Stimulated activated CD8-positive, alpha-beta memory T cell treated with anti-CD3 and anti-CD28 coated beads, Interleukin-12 subunit alpha, Interleukin-12 subunit beta, amount 100 ng/mL, for 24 hours (primary cell): ENCODE results near the gene CHAD.

Experiments
- DNase-seq: peaks from one replicate; pipeline ENCODE4 v3.0.0-alpha.2; 2020; ENCODE audit errors: extremely low read depth

The CHAD gene, protein sequence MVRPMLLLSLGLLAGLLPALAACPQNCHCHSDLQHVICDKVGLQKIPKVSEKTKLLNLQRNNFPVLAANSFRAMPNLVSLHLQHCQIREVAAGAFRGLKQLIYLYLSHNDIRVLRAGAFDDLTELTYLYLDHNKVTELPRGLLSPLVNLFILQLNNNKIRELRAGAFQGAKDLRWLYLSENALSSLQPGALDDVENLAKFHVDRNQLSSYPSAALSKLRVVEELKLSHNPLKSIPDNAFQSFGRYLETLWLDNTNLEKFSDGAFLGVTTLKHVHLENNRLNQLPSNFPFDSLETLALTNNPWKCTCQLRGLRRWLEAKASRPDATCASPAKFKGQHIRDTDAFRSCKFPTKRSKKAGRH

DNA sequence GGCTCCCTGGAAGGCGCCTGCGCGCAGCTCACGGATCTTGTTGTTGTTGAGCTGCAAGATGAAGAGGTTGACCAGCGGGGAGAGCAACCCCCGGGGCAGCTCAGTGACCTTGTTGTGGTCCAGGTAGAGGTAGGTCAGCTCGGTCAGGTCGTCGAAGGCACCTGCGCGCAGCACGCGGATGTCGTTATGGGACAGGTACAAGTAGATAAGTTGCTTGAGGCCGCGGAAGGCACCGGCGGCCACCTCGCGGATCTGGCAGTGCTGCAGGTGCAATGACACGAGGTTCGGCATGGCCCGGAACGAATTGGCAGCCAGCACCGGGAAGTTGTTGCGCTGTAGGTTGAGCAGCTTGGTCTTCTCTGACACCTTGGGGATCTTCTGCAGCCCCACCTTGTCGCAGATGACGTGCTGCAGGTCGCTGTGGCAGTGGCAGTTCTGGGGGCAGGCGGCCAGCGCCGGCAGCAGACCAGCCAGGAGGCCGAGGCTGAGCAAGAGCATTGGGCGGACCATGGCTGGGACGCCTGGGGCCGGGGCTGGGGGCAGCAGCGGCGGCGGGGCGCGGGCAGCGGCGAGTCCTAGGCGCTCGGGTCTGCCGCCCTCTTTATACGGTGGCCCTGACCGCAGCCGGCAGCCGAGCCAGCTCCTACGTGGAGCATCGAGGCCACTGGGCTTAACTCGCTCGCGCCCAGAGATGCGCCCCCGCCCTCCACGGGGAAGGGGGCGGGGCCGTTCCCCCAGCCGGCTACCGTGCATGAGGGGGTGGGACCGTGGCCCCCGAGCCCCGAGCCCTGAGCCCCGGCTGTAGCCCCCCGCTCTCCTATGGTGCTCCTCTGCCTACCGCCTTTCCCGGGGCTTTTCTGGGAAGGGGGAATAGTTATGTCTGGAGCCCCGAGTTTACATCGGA lies at the start of gene CHAD:
Gene CHAD (minus strand): TSS at position 577 of the 904 bp plus-strand sequence. CDS start 67 bp downstream, at position 510.
- no peak for DNase-seq

DNA sequence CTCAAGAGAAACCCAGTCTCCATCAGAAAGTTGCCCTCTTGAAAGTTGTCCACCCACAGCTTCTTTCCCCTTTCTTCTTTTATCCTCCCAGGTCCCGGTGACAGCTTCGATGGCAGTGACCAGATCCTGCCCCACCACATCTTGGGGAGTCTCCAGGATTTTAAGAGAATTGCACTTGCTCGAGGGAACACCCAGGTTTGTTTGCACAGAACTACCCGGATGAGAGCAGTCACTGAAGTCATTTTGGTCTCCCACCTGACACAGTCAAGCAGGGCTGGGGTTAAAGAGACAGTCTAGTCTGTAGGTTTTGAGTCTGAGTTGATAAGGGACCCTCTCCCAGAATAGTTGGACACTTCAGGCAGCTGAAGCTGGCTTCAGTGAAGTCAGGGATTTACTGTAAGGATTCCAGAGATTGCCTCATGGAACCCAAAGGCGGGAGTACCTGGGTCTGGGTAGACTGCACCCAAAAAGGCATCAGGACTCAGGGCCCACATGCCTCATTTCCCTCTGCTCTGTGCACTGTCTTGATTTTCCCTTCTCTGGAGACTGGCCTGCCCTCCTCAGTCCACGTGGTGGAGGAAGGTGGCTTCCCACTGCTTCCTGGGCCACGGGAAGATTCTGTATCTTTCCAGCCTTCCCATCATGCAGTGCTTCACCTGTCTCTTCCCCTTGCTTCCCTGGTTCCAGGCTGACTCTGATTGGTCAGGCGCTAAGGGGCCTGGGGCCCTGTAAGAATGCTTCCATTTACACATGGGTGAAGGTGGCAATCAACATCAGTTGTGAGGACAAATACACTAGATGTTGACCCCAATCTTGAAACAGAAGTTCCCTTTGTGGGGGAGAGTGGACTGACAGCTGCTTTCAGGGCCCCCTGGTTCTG lies 49.1 kb upstream of the CHAD start:
- no peak for DNase-seq

DNA sequence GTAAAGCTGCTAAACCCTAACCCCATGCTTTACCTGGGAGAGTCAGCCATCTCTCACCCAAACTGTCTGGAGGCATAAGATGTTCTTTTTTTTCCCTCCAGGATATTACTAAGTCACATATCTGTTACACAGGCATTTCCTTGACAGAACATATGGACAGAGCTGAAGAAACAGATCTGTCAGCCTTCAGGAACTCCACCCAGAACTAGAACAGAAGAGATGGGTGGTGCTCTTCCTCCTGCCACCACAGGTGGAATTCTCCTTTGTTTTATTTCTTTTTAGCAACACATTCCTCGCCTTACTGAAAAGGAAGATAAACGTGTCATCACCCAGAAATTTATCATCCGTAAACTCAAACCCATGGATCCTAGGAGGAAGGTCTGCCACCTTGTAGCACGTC lies 48.3 kb upstream of the CHAD start:
- DNase-seq: no peak

DNA sequence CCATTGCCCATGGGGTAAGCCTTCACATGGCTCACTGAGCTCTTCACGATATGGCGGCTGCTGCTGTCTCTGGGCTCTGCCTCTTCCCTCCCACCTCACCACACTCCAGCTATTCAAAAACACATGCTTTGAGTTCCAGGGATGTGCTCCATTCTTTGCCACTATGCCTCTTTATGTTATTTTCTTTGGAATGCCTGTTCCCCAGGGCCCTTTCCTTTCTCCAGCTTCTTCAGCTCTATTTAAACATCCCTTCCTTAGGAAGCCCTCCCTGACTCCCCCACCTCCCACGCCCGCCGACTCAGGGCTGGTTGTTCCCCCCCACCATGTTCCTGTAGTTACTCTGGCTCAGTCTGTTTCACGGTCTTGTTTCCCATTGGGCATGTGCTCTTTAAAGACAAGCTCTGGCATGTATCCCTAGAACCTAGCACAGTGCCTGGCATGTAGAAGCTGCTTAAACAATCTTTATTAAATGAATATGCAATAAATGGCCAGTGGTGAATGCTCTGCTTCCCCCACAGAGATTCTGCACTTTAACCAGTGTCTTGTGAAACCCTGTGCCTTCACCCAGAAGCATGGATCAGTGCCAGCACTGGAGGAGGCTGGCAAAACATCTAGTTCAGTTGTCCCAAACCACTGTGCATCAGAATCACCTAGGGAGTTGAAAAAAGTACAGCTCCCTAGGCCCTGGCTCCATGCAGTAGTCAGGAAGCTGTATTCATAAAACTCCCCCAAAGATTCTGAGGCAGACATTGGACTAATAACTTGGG lies 46.4 kb upstream of the CHAD start:
- DNase-seq: no peak

DNA sequence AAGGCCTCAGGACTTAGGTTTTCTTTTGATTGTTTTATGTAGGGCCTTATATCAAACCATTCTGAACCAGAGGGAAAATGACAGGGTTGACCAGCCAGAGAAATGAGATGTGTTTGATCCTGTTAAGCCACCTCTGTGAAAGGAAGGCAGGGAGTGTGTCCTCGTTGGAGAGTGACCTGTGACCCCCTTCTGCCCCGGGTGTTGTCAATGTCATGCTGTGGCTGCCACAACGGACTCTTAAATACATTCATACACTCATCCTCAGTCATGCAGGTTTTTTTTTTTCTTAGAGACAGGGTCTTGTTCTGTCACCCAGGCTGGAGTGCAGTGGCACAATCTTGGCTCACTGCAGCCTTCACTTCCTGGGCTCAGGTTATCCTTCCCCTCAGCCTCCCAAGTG lies 45.7 kb upstream of the CHAD start:
- DNase-seq: no peak

DNA sequence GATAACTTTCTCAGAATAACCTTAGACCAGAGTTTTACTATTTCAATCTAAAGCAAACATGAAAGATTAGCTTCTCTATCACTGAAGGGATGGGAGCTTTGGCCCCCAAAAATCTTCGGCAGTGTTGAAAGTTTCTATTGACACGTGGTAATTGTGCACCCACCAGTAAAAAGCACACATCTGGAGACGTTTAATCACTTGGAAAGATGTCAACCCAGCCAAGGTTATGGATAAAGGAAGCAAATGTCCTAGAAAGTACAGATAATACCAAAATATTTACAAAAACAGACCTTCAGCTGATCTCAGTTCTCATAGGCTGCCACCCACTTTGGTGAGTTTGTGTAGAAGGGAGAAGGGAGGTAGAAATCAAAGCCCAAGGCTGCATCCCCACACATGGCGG lies 44.8 kb upstream of the CHAD start:
- no peak for DNase-seq

DNA sequence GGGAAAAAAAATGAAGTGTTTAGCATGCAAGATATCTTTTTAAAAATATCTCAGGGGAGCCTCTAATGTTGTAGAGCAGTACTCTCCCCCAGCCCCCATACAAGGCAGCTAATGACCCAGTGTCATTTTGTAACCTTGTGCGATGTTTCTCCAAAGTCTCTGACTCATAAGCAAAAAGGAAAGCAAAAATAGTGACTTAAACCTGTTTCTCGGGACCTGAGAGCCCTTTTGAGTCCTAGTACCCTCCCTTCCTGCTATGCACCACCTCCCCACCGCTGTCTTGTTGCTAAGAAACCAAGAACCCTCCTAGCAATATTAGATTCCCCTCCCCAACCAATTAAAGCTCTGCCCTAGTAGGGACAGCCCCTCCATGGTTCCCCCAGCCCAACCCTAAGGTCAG lies 42.4 kb upstream of the CHAD start:
- DNase-seq: no peak

DNA sequence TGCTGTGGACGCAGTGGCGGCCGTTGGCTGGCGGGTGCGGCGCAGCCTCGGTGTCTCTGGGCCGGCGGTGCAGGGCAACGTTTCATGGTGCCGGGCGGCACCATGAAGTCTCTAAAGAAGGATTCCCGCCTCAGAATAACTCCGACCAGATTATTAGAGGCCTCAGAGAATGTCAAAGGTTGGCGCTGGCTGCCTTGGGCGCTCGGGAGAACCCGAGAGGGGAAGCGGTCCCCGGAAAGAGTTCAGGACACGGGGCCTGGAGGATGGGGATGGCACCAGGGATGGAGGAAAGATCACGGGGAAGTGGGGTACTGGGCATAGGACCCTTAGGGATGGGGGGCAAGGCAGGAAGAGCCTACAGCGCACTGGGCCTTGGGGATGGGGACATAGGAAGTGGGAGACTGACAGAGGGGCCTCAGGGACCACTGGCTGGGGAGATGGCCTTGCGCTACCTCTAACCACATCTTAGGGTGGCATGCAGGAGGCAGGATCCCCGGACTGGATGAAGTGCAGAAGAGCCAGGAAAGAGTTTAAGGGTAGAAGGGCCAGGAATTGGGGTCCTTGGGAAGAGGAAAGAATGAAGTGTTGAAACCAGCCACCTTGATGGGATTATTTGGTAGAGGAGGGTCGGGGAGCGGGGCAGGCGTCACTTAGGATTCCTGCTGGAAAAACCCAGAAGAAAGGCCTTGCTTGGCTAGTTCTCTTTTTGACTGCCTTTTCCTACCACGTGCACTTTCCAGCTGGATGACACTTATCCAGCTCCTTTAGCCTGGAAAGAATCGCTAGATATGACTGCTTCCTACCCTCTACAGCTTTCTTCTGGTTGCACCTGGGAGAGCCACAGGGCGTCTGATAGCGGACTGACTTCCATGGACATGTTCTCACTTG lies 40.1 kb upstream of the CHAD start:
- no peak for DNase-seq

DNA sequence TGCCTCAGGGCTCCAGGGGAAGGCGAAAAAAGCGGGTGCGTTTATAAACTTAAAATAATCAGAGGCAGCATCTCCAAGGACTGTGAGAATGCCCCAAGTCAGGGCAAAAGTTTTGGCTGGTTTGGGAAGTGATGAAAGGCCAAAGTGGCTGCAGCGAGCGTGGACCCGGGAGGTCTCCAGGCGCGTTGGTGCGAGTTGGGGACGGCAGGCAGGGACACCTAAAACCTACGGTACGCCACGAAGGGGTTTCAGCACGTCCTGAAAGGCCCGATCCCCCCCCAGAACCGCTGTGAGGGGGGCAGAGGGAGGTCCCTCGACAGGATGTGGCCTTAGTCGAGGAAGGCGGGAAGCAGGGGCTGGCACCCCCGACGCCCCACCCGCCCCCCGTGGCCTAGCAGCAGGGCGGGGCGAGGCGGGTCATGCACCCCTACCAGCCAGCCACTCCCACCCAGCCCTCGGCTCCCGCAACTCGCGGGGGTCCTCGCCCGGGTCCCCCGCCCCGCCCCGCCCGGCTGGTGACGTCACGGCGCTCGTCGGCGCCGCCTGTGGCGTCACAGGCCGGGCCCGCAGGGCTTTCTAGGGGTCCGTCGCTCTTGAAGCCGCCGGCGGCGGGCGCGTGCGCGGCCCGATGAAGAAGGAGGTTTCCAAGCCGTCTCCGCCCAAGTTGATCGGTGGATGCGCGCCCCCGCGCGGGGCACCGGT lies 39.3 kb upstream of the CHAD start, which contains the start of gene MYCBPAP:
Gene MYCBPAP (plus strand): TSS at position 569 of the 702 bp plus-strand sequence. CDS start 236 bp downstream, outside the sequence.
- peak; percentile 55 for DNase-seq

DNA sequence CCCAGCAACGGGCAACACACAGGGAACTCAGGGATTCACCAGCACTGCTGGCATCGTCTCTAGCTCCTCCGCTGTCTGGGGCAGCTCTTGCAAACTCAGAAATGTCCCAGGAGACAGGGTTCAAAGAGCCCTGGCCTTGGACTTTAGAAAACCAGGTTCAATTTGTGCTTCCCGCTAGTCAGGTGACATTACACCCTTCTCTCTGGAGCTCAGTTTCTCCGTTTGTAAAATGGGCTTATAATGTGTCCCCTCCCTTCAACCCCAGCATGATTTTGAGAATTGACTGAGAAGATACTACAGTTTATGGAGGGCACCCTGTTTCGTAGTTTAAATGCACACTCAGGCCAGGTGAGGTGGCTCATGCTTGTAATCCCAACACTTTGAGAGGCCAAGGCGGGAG lies 37.6 kb upstream of the CHAD start:
- DNase-seq: no peak

DNA sequence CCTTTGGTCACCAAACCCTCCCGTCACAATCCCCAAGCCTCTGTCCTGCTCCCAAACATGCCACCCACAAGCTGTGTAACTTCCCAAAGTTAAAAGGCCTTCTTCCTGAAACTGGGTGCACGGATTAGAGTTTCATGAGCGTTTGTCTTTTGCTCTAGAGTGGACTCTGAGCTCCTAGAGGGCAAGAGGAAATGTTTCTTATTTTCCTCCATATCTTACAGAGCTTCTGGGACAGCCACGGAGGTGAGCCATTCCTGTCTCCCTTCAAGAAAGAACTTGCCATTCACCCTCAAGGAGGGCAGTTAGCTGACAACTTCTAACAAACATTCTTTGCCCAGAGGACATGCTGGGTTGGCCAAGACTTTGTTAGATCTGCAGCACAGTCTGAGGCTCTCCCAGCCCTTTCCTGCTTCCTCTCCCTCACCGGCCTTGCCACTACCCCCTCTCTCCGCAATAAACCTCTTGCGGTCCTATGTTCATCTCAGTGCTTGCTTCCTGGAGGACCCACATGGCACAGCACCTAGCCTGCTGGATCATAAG lies 37.0 kb upstream of the CHAD start:
- no peak for DNase-seq

DNA sequence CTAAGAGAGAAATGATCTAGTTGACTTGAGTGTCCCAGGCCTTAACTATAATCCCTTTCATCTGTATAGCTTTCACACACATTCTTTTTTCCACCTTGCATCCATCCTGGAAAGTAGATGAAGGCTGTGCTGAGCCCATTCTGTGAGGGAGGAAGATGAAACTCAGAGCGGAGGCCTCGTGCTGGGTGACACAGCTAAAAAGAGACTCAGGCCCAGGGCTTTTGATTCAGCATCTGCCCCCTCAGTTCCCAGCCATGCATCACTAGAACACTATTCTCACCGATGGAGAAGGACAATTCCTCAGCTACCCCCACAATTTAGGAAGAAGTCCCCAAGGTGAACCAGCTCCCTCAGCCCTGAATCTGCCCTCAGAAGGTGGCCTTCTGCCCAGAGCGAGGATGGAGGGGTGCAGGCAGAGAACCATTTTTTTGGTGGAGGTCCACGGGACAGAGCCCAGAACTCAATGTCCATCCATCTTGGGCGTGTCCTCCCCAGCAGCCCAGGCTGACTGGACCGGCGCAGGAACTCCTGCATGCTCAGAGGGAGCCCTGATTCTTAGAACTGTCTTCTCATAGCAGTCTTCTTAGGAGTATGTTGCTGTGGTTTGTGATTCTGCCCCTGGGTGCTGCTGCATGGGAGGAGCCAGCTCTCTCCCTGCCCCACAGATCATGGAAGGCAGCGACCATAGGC lies 33.8 kb upstream of the CHAD start:
- no peak for DNase-seq

DNA sequence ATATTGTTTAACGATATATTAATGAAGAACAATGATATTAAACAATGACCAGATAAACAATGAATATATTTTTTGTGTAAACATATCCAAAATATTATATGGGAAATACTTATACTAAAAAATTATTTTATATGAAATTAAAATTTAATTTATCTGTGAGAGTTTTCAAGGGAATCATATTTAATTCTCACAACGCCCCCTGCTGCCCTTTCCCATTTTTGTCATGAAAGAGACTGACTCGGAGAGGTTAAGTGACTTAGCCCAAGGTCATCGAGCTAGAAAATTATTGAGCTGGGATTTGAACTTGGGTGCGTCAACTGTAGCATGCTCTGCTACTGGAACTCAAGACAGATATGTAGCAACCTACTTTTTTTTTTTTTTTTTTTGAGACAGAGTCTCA lies 32.4 kb upstream of the CHAD start:
- DNase-seq: no peak

DNA sequence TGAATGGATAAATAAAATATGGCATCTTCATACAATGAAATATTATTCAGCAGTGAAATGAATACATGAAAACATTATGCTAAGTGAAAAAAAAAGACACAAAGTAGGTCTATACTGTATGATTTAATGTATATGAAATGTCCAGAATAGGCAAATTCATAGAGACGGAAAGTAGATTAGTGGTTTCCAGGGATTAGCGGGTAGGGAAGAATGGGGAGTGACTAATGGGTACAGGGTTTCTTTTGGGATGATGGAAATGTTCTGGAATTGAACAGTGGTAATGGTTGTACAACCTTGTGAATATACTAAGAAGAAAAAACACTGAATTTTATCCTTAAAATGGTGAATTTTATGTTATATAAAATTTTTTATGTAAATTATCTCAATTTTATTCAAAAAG lies 31.0 kb upstream of the CHAD start:
- DNase-seq: no peak

DNA sequence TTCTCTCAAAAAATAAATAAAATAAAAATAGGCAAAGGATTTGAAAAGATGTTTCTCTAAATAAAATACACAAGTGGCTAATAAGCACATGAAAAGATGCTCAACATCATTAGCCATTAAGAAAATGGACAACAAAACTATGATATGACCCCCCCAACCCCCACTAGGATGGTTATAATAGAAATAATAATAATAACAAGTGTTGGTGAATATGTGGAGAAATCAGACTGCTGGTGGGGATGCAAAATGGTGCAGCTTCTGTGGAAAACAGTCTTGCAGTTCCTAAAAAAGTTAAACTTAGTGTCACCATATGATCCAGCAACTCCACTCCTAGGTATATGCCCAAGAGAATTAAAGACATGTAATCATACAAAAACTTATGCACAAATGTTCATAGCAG lies 30.6 kb upstream of the CHAD start:
- DNase-seq: no peak

DNA sequence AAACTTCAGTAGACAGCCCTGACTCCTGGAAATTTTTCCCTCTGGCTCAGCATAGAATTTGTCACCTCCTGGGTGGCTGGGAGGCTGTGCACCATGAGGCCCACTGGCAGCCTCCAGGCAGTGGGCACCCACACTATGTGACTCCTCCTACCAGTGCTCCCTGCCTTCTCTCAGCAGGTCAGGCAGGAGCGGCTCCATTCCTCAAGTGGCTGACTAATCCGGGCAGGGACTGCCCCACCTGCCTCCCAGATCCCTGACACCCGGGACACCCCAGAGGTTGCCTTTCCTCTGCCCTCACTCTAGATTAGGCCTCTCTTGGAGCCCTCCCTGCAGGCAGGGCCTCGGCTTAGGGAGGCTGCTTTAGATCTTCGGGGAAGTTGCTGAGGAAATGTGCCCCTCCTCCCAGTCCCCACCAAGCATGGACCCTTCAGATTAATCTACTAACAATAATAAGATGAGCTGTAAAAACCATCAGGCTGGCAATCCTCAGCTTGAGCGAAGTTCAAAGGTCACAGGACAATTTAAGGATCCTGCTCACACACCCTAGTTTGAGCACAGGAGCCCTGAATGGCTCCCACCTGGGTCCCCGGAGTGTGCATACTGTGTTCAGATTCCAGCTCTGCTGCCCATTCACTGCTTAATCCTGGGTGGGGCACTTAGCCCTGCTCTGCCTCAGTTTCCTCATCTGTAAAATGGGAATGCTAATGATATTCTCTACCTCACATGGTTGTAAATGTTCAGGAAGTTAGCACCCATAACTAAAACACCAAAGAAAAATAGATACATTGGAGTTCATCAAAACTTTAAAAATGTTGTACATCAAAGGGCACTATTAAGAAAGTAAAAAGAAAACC lies 29.6 kb upstream of the CHAD start:
- DNase-seq: no peak

DNA sequence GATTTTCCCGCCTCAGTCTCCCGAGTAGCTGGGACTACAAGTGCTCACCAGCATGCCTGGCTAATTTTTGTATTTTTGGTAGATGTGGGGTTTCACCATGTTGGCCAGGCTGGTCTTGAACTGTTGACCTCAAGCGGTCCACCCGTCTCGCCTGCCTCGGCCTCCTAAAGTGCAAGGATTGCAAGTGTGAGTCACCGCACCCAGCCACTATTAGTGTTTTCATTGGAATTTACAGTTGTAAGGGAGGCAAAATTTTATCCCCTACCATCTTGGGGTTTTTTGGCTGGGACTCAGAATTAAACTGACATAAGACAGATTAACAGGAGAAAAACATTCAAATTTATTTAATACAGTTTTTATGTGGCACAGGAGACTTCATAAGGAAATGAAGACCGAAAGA lies 27.2 kb upstream of the CHAD start:
- DNase-seq: no peak
